Measurements from ENCODE around the gene CCPG1.
A peak's percentile ranks its signal among the peaks of the same experiment; 100 is the strongest.
"Not testable (repeated sequence)": the region's sequence is repeated elsewhere in the genome, so short reads cannot be mapped to it uniquely, and the experiment has no call there.

Gene CCPG1, protein sequence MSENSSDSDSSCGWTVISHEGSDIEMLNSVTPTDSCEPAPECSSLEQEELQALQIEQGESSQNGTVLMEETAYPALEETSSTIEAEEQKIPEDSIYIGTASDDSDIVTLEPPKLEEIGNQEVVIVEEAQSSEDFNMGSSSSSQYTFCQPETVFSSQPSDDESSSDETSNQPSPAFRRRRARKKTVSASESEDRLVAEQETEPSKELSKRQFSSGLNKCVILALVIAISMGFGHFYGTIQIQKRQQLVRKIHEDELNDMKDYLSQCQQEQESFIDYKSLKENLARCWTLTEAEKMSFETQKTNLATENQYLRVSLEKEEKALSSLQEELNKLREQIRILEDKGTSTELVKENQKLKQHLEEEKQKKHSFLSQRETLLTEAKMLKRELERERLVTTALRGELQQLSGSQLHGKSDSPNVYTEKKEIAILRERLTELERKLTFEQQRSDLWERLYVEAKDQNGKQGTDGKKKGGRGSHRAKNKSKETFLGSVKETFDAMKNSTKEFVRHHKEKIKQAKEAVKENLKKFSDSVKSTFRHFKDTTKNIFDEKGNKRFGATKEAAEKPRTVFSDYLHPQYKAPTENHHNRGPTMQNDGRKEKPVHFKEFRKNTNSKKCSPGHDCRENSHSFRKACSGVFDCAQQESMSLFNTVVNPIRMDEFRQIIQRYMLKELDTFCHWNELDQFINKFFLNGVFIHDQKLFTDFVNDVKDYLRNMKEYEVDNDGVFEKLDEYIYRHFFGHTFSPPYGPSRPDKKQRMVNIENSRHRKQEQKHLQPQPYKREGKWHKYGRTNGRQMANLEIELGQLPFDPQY

DNA sequence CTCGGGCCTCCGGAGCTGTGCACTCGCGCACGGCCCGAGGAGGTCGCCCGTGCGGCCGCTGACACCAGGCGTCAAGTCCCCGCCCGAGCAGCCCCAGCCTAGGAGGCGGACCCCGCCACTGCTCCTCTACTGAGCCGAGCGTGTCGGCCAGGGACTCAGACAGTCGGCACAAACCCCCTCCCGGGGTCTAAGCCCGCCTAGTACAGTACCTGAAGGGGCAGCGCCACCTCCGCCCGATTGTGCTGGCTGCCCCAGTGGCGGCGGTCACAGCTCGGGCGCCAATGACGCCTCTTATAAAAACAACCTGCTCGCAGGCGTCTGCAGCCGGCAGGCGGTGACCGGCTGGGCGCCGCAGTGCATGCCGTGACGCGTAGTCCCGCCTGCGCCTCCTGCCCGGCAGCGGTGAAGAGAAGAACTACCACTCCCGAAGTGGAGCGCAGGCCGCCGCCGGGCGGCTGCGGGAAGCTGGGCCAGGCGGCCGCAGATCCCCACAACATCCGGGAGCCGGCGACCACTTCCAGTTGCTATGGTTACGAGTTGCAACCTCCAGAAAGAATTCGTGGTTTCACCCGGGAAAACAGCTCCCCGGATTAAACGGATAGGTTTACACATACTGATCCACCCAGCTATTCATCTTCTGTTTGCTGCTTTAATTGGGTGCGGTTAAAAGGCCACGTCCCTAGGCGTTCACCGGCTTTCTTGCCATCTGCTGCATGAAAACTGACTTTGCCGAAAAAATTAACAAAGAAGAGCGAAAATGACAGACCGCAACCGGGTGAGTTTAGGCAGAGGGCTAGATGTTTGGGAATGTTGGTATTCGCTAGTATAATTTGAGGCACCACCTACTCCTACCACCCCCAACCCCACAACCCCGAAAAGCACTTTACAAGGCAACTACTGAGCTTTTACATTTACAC lies at the start of gene CCPG1, which contains the start of gene PIERCE2:
Gene CCPG1 (minus strand): TSS at position 348 of the 917 bp plus-strand sequence. CDS start 18,935 bp downstream, outside the sequence.
Gene PIERCE2 (plus strand): TSS at position 484 of the 917 bp plus-strand sequence. CDS start 274 bp downstream, at position 758.
- H3K4me3 ChIP-seq (replicated peaks in 1 of 2; ENCODE audit: low read depth in 2 of 2, low read length in 2 of 2), result peak within 1 kb of the TSS; percentile 90 to 92
- TF ChIP-seq, protein P1, sequence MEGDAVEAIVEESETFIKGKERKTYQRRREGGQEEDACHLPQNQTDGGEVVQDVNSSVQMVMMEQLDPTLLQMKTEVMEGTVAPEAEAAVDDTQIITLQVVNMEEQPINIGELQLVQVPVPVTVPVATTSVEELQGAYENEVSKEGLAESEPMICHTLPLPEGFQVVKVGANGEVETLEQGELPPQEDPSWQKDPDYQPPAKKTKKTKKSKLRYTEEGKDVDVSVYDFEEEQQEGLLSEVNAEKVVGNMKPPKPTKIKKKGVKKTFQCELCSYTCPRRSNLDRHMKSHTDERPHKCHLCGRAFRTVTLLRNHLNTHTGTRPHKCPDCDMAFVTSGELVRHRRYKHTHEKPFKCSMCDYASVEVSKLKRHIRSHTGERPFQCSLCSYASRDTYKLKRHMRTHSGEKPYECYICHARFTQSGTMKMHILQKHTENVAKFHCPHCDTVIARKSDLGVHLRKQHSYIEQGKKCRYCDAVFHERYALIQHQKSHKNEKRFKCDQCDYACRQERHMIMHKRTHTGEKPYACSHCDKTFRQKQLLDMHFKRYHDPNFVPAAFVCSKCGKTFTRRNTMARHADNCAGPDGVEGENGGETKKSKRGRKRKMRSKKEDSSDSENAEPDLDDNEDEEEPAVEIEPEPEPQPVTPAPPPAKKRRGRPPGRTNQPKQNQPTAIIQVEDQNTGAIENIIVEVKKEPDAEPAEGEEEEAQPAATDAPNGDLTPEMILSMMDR (IDR thresholded peaks at IDR 0.05; ENCODE audit: low read depth, low read length), result peak; percentile 58
- peak; percentile 96 for DNase-seq (ENCODE audit: low read depth in 2 of 2)

GRCh38 chr15:55457401-55458022 lies 49.4 kb upstream of the CCPG1 start:
- TF ChIP-seq, protein P1 (IDR thresholded peaks at IDR 0.05; ENCODE audit: low read depth, low read length), result no peak
- no peak overlapping the region for H3K4me3 ChIP-seq (replicated peaks in 1 of 2; ENCODE audit: low read depth in 2 of 2, low read length in 2 of 2)
- no peak for DNase-seq (ENCODE audit: low read depth in 2 of 2)

DNA sequence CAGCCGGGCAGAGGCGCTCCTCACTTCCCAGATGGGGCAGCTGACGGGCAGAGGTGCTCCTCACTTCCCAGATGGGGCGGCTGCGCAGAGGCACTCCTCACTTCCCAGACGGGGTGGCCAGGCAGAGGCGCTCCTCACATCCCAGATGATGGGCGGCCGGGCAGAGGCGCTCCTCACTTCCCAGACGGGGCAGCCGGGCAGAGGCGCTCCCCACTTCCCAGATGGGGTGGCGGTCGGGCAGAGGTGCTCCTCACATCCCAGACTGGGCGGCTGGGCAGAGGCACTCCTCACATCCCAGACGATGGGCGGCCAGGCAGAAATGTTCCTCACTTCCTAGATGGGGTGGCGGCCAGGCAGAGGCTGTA lies 38.9 kb upstream of the CCPG1 start:
- H3K4me3 ChIP-seq (replicated peaks in 1 of 2; ENCODE audit: low read depth in 2 of 2, low read length in 2 of 2); DNase-seq (ENCODE audit: low read depth in 2 of 2): not testable (repeated sequence)

- not testable (repeated sequence) for DNase-seq (ENCODE audit: low read depth in 2 of 2); H3K4me3 ChIP-seq (replicated peaks in 1 of 2; ENCODE audit: low read depth in 2 of 2, low read length in 2 of 2)
Measured at GRCh38 chr15:55446379-55447029, 38.3 kb upstream of the CCPG1 start.

DNA sequence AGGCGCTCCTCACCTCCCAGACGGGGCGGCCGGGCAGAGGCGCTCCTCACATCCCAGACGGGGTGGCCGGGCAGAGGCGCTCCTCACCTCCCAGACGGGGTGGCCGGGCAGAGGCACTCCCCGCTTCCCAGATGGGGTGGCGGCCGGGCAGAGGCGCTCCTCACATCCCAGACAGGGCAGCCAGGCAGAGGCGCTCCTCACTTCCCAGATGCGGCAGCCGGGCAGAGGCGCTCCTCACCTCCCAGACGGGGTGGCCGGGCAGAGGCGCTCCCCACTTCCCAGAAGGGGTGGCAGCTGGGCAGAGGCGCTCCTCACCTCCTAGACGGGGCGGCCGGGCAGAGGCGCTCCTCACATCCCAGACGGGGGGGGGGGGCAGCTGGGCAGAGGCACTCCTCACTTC lies 37.8 kb upstream of the CCPG1 start:
- not testable (repeated sequence) for H3K4me3 ChIP-seq (replicated peaks in 1 of 2; ENCODE audit: low read depth in 2 of 2, low read length in 2 of 2); DNase-seq (ENCODE audit: low read depth in 2 of 2)

DNA sequence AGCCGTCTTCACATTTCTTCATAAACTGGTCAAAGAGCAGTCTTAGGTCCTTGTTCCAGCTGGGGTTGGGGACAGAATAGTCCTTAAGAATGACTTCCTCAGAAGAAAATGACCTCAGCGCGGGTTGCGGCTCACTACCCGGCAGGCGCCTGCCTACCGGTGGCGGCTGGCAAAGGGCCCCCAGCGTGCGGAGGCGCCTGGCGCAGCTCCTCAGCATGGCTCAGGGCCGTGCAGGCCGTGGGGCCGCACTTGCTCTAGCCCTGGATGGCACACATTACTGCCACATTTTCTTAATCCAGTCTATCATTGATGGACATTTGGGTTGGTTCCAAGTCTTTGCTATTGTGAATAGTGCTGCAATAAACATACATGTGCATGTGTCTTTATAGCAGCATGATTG lies 35.0 kb upstream of the CCPG1 start:
- H3K4me3 ChIP-seq (replicated peaks in 1 of 2; ENCODE audit: low read depth in 2 of 2, low read length in 2 of 2); DNase-seq (ENCODE audit: low read depth in 2 of 2): not testable (repeated sequence)

DNA sequence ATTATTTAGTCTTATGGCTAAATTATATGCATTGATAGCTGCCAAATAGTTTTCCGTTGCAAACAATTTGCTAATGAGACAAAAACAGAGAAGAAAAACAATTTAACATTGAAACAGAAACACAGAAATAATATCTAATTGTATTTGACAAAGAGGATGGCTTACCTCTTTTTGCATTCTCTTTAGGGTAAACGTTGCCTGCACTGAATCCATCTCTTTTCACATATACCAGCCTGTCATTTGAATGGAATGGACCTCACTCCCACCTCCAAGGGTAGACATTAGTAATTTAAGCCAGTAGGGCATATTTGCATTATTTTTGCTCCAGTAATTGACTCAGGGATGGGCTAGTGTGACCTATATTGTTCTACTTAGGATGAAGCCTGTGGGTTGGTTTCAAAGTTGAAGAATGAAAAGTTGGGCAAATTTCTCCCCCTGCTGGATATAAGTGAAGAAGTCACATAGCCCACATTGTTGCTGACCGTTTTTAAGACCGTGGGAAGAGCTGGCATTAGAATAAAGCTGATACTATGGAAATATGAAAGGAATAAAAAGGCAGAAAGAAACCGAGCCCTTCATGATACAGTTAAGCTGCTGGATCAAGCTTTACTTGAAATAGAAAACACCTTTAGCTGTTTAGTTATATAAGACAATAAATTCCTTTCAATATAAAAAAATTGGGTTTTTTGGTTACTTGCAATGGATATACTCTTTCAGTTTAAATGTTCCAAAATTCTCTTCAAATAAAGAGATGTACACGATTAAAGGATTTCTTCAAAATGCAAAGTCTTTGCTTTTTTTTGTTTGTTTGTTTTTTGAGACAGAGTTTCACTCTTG lies 27.0 kb upstream of the CCPG1 start:
- TF ChIP-seq, protein P1 (IDR thresholded peaks at IDR 0.05; ENCODE audit: low read depth, low read length), result peak; percentile 48
- no peak overlapping the region for H3K4me3 ChIP-seq (replicated peaks in 1 of 2; ENCODE audit: low read depth in 2 of 2, low read length in 2 of 2)
- DNase-seq (ENCODE audit: low read depth in 2 of 2), result peak; percentile 76 to 80

Data from cardiac fibroblast (primary cell).